Activated T-cell treated with anti-CD3 and anti-CD28 coated beads, Interleukin-2, amount 50 U/mL, for 1 hour (primary cell): ENCODE results near the gene SEM1.
"Not testable (repeated sequence)": the region's sequence is repeated elsewhere in the genome, so short reads cannot be mapped to it uniquely, and the experiment has no call there.

ENCODE experiments used
- DNase-seq: peaks from one replicate; pipeline ENCODE4 v3.0.0-alpha.2; 2020

SEM1 gene

DNA sequence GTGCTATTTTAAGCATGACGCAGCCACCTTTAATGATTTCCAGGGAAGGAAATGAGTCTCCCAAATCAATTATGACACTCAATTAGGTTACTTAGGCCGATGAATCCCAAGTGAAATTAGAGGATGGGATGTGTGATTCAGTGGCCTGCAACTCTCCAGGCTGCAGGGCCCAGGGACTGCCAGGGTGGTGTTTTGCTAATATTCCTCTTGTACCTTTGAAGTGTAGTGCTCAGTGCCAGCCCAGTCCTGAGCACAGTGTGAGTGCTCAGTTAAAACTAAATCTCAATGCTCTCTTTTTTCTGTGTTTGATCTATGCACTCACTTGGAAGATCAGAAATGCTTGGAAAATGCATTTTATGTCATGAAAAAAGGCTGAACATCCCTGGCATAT lies 51.6 kb downstream of the SEM1 start:
- DNase-seq, result no peak

DNA sequence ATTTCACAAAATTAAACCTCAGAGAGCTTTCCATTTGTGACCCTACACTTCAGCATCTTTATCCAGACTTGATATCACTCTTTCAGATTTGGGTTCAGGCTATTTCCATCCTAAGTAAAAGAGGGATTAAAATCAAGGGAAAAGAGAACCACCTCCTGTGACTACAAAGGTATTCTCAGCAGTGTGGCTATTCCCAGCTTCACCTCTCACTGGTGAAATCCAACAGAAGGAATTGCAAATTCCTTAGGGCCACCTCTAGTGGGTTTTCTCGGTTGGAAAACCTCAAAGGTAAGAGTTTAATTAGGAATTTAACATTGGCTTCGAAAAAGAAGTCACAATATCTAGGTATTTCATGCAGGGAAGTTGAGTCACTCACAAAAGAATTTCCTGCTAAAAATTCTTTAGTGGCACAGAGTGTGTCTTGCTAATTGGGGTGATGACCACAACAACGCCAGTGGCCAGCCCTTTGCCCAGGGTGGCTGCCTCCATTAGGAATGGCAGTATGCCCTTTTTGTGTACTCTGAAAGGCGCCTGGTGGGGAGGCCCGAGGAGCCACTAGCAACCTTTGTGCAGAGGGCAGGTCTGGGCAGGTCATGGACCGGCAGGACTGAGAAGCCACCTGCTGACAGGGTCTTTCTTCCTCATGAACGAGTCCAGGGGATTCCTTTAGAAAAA lies 52.2 kb downstream of the SEM1 start:
- DNase-seq, result no peak

GRCh38 chr7:96655956-96656355 lies 53.7 kb downstream of the SEM1 start:
- no peak for DNase-seq

DNA sequence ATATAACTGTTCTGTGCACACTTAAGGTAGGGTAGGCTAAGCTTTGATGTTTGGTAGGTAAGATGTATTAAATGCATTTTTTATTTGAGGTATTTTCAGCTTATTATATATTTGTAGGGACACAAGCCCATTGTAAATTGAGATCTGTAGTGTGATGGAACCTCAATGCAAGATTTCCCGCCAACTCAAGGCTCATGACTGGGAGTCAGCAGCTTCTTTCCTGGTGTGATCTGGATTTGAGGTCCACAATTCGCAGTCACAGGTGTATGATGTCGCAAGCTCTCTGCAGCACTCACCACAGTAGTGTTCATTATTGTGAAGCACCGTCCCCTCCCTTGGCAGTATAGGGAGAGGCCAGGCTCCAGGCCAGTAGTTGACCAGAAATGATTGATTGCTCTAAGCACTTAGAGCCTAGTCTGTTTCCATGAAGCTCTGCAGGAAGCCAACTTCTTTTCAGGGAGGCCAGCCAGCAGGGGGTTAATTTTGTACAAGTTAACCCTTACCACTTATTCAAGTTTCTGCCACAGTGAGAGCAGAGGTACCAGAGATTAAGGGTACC lies 54.9 kb downstream of the SEM1 start:
- no peak for DNase-seq

GRCh38 chr7:96649981-96650380 lies 59.7 kb downstream of the SEM1 start:
- no peak for DNase-seq

- no peak for DNase-seq
Measured at GRCh38 chr7:96648784-96649183, 60.9 kb downstream of the SEM1 start.

DNA sequence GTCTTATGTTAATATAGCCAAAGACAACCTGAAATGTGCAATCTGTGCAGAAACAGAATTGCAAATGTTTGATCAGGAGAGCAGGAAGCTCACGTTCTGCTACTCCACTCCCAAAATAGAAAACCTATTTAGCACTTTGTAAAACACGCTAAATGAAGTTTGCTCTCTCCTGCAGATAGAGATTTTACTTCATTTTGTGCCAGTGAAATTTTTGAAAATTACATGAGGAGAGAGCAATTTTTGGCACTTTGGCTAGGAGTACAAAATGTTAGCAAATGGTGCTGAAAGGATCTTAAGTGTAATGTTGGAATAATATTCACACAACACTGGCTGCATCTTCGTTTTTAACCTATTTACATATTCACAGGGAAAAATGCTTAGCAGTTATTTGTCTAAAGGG lies 61.9 kb downstream of the SEM1 start:
- DNase-seq, result no peak

- DNase-seq, result no peak
Measured at GRCh38 chr7:96645084-96645483, 64.6 kb downstream of the SEM1 start.

DNA sequence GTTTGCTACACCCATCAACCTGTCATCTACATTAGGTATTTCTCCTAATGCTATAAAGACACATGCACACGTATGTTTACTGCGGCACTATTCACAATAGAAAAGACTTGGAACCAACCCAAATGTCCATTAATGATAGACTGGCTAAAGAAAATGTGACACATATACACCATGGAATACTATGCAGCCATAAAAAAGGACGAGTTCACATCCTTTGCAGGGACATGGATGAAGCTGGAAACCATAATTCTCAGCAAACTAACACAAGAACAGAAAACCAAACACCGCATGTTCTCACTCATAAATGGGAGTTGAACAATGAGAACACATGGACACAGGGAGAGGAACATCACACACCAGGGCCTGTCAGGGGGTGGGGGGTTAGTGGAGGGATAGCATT lies 66.2 kb downstream of the SEM1 start:
- not testable (repeated sequence) for DNase-seq

DNA sequence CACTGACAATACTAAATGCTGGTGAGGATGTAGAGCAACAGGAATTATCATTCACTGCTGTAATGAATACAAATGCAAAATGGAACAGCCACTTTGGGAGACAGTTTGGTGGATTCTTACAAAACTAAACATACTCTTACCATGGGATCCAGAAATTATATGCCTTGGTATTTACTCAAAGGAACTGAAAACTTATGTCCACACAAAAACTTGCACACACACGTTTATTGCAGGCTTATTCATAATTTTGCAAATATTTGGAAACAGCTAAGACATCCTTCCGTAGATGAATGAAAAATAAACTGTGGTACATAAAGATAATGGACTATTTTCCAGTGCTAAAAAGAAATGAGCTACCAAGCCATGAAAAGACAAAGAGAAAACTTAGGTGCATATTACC lies 69.6 kb downstream of the SEM1 start:
- no peak for DNase-seq
